Measurements from ENCODE around the gene RAB14.

Gene RAB14

DNA sequence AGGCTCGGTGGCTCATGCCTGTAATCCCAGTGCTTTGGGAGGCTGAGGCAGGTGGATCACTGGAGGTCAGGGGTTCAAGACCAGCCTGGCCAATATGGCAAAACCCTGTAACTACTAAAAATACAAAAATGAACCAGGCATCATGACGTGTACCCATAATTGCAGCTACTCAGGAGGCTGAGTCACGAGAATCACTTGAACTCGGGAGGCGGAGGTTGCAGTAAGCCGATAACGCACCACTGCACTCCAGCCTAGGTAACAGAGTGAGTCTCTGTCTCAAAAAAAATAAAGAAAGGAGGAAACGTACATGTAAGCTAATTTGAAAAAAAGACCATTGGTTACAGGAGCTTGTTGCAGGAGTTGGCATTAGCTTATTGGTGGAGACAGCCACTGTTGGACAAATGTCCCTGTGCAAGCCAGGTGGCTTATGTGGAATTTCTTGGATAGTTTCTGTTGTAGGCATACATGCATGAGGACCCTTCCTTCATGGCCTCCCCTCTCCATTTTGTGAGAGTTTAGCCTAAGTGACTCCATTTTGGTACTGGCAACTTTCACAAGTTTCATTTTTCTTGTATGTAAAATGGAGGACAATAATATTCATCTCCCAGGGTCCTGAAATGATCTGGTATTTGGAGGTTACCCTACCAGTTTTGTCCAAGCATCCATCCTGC lies 16.8 kb upstream of the RAB14 start:
- no peak for DNase-seq

DNA sequence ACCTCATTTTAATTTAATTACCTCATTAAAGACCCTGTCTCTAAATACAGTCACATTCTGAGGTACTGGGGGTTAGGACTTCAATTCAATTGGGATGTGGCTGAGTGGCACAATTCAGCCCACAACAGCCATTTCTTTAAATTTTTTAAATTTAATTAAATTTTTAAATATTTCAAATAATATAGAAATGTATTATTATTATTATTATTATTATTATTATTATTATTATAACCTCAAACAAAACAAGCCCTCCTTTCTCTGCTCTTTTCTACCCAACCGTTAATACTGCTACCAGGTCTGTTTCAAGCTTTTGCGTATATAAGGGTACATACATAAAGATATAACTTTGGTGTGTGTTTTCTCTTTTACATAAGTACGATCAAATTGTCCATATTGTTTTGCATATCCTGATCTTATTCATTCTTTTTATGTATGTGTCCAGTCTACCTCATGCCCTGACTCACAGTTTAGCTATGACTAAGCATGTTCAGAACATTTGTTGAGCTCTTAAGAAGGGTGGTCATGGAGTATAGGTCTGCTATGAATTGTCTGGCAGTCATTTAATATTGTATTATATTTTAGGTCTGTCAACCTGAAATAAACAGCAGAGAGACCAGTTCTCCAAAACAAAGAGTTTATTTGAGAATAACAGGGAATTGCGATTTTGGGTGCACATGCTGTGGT lies 16.1 kb upstream of the RAB14 start:
- no peak for DNase-seq

DNA sequence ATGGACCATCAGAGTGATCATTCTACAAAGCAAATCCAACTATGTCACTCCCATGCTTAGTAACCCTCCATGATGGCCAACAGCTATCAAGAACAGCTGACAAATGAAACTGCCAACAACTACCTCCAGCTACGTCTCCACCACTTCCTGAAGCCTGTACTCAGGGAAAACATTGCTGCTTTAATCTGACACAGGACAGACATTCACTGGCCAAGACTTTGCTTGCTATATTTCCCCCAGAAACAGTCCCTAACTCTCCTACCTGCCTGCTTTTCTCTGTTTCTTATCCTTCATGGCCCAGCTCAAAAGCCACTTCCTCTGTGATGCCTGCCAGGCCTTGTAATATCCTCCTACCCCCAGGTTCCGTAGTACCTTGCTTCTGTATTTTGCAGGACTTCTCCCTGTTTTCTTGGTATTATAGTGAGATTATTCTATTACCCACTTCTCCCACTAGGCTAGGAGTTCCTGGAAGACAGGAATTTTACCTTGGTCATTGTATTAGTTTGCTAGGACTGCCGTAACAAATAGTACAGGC lies 14.7 kb upstream of the RAB14 start:
- no peak for DNase-seq

DNA sequence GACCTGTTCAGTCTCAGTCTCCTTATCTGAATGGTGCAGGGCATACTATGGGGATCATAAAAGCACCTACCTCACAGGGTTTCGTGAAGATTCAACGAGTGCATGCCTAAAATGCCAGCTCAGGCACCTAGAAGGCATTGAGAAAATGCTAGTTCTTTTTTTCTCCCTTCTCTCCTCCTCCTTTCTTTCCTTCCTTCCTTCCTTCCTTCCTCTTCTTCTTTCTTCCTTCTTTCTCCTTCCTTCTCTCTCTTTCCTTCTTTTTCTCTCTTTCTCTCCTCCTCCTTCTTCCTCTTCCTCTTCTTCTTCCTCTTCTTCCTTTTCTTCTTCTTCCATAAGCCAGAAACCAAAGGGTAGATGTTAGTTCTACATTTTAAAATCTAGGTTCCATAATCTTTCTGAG lies 12.3 kb upstream of the RAB14 start:
- no peak for DNase-seq

DNA sequence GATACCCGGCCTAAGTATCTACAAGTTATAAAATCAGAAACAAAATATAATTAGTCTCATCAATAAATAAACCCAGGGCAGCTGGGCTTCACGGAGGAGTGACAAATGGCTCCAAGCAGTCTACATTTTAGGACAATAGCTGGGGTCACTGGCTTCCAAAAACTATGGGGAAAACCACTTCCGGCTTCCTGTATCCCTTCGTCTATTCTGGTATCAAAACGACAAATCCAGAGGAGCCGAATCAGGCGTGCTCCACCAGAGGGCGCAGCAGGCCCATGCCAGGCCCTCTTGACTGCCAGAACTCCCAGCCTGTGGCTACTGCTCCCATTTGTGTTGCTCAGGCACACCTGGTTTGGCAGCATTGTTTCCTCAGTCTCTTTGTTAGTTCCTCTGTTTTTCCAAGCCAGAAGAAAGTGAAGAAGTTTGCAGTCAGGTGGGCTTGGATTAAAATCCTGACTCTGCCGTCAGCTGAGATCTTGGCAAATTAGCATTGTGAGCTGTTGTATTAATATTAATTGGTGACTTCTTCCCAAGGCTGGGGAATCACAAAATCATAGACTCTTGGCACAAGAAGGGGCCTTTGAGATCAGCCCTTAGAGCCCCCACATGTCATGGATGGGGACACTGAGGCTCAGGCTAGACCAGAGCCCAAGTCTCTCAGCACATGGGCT lies 11.6 kb upstream of the RAB14 start:
- DNase-seq = peak; percentile 86

DNA sequence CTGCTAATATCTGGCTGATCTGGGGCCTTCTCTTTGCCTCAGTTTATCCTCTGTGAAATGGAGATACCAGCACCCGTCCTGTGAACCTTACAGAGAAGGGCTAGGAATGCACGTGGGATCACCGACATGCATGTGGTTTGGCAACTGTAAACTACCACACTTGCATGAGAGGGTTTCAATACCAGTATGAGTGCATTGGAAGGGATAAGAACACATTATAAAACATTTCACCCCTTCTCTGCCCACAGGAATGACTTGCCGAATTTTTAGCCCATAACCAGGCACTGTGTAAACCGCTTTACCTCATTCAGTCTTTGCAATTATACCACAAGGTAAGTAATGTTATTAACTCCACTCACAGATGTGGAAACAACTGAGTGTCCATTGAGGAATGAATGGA lies 8.9 kb upstream of the RAB14 start:
- no peak for DNase-seq

DNA sequence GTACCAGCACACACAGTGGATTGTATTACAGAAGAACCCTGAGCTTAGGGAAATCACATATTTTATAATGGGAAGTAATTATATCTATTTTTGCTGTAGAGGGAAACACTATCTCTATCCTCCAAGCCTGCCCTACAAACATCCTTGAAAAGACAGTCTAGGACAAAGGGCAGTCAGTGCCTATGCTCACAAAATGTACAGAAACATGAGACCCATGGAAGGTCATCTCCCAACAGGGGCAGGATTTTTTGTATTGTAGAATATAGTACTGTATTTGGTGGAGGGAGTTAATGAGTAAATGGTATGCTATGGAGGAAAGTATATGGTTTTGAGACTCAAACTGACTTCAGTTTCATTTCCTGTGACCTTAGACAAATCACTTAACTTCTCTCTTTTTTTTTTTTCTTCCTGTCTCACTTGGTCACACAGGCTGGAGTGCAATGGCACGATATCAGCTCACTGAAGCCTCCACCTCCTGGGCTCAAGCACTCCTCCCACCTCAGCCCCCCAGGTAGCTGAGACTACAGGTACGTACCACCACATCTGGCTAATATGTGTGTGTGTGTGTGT lies 5.8 kb upstream of the RAB14 start:
- DNase-seq = no peak

DNA sequence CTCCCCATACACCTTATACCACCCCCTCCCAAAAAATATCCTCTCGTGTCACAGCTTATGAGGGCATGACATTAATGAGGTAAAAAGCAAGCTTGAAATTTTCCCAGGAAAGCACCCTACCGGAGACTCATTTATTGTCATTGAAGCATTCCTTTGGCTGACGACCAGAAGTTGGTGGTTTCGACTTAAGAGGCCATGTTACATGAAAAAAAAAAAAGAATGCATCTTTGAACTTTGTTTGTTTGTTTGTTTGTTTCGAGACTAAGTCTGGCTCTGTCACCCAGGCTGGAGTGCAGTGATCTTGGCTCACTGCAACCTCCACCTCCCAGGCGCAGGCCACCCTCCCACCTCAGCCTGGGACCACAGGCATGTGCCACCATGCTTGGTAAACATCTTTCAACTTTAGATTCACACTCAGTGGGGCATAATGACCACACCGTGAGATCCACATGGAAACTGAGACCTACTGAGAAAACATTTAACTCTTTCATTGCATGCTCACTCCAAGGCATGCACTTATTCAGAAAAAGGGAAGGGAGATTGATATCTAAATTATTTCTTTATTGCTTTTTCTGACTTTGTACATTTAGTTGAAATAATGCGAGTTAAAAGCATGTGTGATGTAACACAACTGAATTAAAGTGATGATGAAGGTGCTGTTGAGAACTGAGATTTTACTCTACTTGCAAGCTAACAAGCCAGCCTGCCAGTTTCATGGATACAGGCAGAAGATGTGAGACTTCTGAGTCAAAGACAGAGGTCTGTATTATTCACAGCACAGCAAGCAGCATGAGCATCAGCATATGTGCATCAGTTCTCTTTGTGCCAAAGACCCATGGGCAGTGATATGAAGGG lies 5.1 kb upstream of the RAB14 start:
- no peak for DNase-seq

DNA sequence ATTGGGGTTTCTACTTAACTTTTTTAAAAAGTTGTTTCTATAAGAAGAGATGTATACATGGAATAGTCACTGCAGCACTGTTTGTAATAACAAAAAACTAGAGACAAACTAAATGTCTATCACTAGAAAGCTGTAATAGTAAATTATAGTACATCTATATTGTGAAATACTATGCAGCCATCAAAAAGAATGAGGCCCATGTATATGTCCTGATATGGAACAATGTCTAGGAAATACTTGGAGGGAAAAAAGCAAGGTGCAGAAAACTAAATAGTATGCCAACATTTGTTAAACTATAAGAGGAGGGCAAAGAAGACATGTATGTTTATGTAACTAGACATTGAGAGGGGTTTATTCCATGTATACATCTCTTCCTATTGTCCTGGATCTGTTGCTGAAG lies 2.9 kb upstream of the RAB14 start:
- DNase-seq = no peak

DNA sequence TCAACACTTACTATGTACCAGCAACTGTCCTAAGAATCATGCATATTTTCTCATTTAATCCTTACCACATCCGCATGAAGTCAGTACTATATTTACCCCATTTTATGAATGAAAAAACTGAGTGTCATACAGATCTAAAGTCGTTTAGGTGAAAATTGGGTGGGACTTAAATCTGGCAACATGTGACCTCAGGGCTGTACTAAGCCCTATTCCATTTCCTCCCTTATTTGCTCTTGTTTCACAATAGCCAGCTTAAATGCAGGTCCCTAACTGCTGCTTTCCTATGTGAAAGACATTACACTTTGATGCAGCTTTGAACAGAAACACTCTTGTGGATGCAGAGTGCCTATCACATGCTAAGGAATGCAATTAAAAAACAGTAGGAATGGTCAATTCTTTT lies 2.5 kb upstream of the RAB14 start:
- no peak for DNase-seq

DNA sequence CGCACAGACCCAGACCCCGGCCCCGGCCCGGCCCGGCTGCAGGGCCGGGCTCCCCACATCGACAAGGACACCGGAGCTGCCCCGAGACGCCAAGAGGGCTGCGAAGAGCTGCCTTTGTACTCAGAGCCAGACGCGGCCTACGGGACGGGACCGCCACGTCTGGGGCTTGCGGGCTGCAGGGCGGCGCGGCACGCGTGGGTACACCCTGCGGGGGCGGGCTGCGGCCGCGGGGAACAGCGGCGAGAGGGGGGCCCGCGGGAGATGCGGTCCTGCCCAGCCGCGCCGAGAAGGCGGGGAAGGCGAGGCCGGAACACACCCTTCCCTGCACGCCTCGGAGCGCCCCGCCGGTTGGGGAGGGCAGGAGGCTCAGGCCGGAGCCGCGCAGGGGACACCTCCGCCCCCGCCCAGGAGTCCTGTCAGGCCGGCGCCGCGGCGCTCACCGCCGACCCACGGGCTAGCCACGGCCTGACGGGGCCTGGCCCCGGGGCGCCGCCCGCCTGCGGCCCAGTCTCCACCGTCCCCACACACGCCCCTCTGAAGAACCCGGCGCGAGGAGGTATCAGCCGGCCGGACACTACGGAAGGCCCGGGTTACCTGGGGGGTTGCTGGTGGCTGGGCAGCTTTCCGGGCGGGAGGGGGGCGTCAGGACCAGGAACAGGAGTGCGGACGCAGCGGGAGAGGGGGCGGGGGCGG lies 478 bp downstream of the RAB14 start:
- DNase-seq = no peak

DNA sequence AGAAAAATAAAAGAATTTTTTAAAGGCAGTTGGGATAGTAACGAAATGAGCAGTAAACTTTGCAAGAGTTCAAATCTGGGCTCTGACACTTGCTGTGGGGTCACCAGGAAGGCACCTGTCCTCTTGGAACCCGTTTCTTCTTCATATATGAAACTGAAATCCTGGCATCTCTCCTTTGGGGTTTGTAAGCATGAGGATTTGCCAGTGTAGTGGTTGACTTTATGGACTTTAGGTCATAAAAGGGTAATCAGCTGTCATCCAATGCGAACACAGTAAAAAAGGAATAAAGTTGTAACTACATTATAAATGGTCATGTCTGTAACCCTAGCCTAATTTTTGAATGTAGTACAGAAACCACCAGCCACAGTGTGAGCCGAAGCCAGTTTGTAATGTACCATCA lies 1.3 kb downstream of the RAB14 start:
- DNase-seq = no peak

DNA sequence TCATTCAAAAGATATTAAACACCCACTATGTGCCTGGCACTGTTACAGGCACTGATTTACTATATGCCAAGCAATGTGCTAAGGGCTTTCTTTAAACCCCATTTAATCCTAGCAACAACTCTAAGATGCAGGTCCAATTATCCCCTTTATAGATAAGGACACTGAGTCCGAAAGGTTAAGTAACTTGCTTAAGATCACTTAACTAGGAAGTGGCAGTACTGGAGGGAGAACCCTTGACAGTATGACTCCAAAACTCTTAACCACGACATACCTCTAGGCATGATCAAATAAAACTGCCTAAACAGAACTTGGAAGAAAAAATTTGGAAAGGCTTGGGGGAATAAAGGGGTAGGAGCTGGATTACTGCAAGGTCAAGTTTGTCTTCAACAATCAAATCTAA lies 1.7 kb downstream of the RAB14 start:
- DNase-seq = no peak

DNA sequence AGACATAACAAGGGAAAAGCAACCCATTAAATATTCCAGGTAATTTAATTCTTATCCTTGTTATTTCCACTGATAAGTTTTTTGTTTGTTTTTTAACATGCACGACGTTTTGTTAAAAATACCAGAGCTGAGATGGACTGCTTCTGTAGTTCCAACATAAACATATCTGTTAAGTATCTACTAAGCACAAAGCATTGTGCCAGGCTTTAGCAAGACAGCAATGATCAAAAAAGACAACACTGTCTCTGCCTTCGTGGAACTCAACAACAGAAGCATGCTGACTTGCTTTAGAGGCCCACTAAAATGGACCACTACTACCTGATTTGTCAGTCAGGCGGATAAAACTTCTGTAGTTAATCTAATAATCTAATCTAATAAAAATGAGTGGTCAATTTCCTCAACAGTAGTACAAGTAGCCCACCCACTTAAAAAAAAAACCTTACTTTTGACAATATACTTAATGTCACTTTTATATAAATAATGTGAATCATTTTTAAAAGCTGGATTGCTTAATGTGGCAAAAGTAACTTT lies 3.1 kb downstream of the RAB14 start:
- no peak for DNase-seq

DNA sequence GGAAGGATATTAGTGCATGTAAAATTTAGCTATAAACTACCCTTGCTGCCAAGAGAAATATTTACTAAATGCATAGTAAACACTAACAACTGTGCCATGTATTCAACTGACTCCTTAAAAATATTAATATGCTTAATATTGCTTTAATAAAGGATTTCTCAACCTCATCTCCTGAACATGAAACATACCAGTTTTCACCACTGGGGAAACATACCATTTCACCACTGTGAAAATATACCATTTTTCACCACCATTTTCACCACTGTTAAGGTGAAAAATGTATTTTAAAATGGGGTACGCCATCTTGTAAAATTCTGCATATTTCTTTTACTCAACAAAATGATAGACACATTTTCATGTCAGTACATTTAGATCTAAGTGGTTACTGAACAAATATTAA lies 4.5 kb downstream of the RAB14 start:
- DNase-seq = no peak

DNA sequence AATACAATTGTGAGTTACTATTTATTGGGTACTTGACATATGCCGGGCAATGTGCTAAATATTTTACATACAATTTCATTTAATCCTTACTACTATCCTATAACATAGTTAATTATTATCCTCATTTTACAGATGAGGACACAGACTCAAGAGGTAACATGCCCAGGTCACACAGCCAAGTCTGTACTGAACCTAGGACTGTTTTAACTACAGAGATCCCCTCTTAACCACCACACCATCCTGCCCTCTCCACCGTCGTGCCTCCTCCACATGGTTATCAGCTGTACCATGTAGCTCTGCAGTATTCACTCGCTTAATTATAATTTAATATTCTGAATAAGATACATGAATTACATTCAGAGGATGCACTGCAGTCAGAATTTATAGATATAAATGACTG lies 5.3 kb downstream of the RAB14 start:
- no peak for DNase-seq

DNA sequence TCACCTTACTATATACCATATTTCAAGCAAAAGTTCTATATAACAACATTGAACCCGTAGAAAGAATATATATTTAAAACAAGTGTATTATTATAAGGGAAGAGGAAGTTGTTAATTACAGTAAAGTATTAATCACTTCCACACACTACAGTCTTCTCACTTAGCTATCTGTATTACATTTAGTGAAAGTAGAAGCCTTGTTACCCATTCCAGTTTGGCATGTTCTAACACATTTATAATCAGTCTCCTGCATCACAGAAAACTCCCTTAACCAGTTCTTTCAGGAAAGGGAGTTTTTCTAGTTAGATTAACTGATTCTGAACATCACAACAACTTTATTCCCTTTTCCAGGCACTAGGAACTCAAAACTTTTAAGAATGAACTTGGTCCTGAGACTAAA lies 6.9 kb downstream of the RAB14 start:
- DNase-seq = no peak

DNA sequence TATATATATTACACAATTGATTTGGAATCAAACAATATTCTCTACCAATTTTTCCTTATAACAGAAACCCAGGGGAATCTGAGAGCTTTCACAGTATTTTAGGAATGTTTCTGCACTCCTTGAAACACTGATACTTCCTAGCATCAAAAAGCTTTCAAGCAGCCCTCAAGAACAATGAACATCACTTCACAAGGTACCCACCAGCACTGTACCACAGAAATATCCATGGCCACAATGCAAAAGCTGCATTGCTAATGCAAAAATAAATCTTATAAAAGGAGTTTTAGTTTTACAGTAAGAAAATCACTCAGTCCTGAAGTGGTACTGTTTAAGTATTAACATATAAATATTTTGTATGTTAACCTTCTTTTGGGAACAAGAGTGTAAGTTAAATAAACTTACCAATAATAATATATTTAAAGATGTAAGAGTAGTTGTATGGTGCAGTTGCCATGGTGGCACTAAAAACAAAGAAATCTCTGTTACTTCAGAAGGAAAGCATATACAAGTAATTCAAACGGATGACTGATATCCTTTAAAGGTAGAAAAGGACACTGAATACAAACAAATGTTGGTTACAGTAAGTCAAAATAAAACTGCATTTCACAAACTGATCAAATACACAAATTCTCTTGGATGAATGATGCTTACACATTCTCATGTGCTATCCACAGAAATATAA lies 8.6 kb downstream of the RAB14 start:
- DNase-seq = no peak

DNA sequence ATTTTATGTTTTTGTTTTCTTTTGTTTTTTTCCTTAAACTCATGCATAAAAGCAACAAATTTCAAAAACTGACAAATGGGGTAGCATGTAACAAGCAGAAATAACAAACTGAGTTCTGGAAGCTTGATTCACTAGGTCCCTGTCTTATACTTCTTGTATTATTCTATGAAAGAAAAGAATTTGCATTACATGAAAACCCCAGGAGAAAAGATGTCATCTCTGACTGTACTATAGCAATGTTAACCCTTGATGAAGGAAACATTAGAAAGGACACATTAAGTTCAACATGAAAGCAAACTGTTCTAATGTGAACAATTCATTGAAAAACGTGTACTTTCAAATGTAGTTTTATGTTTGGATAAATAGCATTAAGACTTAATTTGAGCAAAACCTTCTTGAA lies 9.2 kb downstream of the RAB14 start:
- no peak for DNase-seq

DNA sequence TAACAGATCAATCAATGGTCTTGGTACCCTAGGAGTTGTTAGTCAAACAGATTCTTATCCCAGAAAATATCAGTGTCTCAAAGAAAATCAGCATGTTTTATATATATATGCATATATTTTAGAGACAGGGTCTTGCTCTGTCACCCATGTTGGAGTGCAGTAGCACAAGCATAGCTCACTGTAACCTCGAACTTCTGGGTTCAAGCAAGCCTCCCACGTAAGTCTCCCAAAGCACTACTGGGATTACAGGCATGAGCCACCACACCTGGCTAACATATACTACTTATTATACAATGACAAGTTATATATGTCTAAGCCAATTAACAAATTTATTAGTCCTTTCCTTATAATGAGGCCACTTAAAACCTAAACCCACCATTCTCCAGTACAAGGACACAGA lies 10.4 kb downstream of the RAB14 start:
- no peak for DNase-seq

DNA sequence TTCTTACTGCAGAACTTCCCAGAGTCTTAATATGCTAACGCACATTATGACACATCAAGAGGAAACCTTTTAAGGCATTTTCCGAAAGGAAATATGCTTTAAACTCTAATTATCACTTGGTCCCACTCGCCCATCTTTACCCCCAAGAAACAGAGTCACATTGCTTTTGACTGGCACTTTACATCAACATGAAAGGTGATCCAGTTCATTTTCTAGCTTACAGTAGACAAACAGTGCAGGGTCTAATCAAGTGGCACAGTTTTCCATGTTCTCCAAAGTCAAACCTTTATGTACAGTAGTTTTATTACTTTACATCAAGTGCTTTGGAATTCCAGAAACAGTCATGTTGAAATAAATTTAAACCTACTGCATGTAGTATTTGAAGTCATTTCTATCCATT lies 12.0 kb downstream of the RAB14 start:
- no peak for DNase-seq
